Activated naive CD4-positive, alpha-beta T cell treated with anti-CD3 and anti-CD28 coated beads, Interleukin-2, amount 10 ng/mL, durations not matched to agents 7 days and 5 days (primary cell): ENCODE results near the gene OR10G8.
"Not testable (repeated sequence)": the region's sequence is repeated elsewhere in the genome, so short reads cannot be mapped to it uniquely, and the experiment has no call there.

Experiments used
- CTCF ChIA-PET: fragments of 350-600 bp; sonication (Branson Sonifier 250); formaldehyde crosslinking; loops from one replicate; lab custom pipeline; 2021; ENCODE audit warnings: antibody characterized with exemption; lab: Charles Lee
- DNase-seq: peaks from one replicate; pipeline ENCODE4 v3.0.0-alpha.2; 2020
- H3K27ac Mint-ChIP-seq: one replicate; pipeline ENCODE4 v1.8.0; 2021; ENCODE audit warnings: mild to moderate bottlenecking, moderate library complexity, mixed read lengths
- H3K27me3 Mint-ChIP-seq: one replicate; pipeline ENCODE4 v1.8.0; 2021; ENCODE audit warnings: mild to moderate bottlenecking, mixed read lengths
- H3K36me3 Mint-ChIP-seq: one replicate; pipeline ENCODE4 v1.8.0; 2021; ENCODE audit warnings: mixed read lengths
- H3K4me1 Mint-ChIP-seq: one replicate; pipeline ENCODE4 v1.8.0; 2021; ENCODE audit warnings: mixed read lengths
- H3K4me3 Mint-ChIP-seq: one replicate; pipeline ENCODE4 v1.8.0; 2021; ENCODE audit warnings: mild to moderate bottlenecking, moderate library complexity, mixed read lengths
- H3K9me3 Mint-ChIP-seq: one replicate; pipeline ENCODE4 v1.8.0; 2021; ENCODE audit warnings: mixed read lengths

The OR10G8 gene

DNA sequence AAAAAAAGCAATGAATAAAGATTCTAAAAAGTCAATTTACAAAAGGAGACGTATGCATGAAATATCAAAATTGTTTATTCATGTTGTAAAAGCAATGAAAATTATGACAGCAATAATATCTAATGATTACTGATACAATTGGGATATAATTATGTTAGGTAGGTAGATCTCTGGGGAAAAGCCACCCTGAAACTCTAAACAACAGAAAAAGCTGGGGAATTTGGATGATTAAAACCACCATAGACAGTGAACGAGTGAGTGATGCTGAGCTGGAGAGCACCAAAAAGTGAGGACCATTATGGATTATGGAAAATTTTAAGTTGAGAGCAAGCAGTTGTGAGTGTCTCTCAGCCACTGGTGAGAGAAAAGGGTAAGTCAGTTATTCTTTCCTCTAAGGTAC, at the start of gene OR10G8:
Gene OR10G8, plus strand, starts transcription at position 301 of the 400 bp plus-strand sequence. CDS start 2,825 bp downstream, outside the sequence.
- no peaks in the 10 kb centered on the region for H3K36me3 Mint-ChIP-seq
- H3K4me3 Mint-ChIP-seq, result no peak within 1 kb of the TSS
- H3K27me3 Mint-ChIP-seq, result no peaks in the 10 kb centered on the region
- no peak for DNase-seq
- no peaks in the 10 kb centered on the region for H3K9me3 Mint-ChIP-seq
- CTCF ChIA-PET, result no interaction called here
- no peaks in the 10 kb centered on the region for H3K4me1 Mint-ChIP-seq
- H3K27ac Mint-ChIP-seq, result no peak within 1 kb of the TSS

- no peaks in the 10 kb centered on the region for H3K36me3 Mint-ChIP-seq
- no peaks in the 10 kb centered on the region for H3K27me3 Mint-ChIP-seq
- H3K4me1 Mint-ChIP-seq, result no peaks in the 10 kb centered on the region
- CTCF ChIA-PET, result no interaction called here
- DNase-seq, result no peak
- no peak within 1 kb of the TSS for H3K27ac Mint-ChIP-seq
- H3K4me3 Mint-ChIP-seq, result no peak within 1 kb of the TSS
- no peaks in the 10 kb centered on the region for H3K9me3 Mint-ChIP-seq
These were observed 48.8 kb upstream of the OR10G8 start, which contains the start of gene OR10S1 for GRCh38 chr11:123977731-123978347. TSS of gene OR10S1 (minus strand) at chr11:123977781. CDS start at chr11:123977664, 117 bp downstream.

DNA sequence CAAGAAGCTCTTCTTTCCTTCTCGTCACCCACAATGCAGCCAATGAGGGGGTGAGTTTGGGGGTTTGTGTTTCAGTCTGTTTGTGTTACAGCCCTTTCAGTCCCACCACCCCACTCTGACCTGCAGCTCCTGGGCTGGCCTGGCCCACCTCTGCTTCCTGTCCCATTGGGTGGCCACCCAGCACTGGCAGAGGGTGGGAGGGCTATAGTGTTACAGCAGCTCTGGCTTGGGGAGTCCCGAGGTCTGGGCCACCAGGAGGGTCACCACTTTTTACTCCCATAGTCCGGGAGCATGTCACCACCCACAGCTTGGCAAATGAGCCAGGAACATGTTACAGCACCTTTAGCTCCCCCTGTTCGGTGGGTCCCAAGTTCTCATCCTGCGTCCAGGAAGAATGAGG, 47.3 kb upstream of the OR10G8 start:
- Mint-ChIP-seq H3K4me1 (no peaks in the 10 kb centered on the region), H3K36me3 (no peaks in the 10 kb centered on the region), H3K27ac (no peak overlapping the region), H3K27me3 (no peaks in the 10 kb centered on the region), H3K9me3 (no peaks in the 10 kb centered on the region), H3K4me3 (no peak overlapping the region)
- CTCF ChIA-PET, result no interaction called here
- DNase-seq, result no peak

- Mint-ChIP-seq H3K36me3 (no peaks in the 10 kb centered on the region), H3K27ac (no peak within 1 kb of the TSS), H3K4me3 (no peak within 1 kb of the TSS), H3K27me3 (no peaks in the 10 kb centered on the region), H3K4me1 (no peaks in the 10 kb centered on the region), H3K9me3 (no peaks in the 10 kb centered on the region)
- CTCF ChIA-PET, result no interaction called here
- no peak for DNase-seq
These were observed 31.5 kb upstream of the OR10G8 start, which contains the start of gene OR10G6 for GRCh38 chr11:123995119-123995518. TSS of gene OR10G6 (minus strand) at chr11:123995161. CDS start at chr11:123995161, 0 bp downstream.

DNA sequence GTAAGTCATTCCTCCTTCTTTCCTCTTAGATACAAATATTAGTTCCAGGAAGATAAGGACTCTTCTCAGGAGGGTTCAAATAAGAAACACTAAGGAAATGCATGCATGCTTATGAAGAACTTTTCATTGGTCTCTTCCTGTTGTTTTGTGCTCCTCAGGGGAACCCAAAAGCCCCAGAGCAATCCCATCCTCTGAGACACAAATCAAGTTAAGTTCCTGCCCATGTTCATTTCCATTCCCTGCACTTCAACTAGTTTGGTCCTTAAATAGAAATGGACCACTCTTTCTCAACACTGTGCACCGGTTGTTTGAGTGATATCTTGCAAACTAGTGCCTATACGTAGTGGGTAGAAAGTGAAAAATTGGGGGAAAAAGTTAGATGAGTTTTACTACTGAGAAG, 13.9 kb upstream of the OR10G8 start, which contains the start of gene OR10G4:
Gene OR10G4, plus strand, starts transcription at position 301 of the 400 bp plus-strand sequence. CDS start 2,578 bp downstream, outside the sequence.
- H3K27me3 Mint-ChIP-seq, result no peaks in the 10 kb centered on the region

GRCh38 chr11:124015837-124016236, 10.8 kb upstream of the OR10G8 start:
- H3K4me1 Mint-ChIP-seq, H3K27me3 Mint-ChIP-seq, H3K4me3 Mint-ChIP-seq, H3K9me3 Mint-ChIP-seq, DNase-seq, CTCF ChIA-PET, H3K36me3 Mint-ChIP-seq, H3K27ac Mint-ChIP-seq: not testable (repeated sequence)

More for the DNA sequence above, 13.9 kb upstream of the OR10G8 start, which contains the start of gene OR10G4:
- no peak for DNase-seq
- Mint-ChIP-seq H3K36me3 (no peaks in the 10 kb centered on the region), H3K9me3 (no peaks in the 10 kb centered on the region), H3K4me3 (no peak within 1 kb of the TSS), H3K4me1 (no peaks in the 10 kb centered on the region), H3K27ac (no peak within 1 kb of the TSS)
- CTCF ChIA-PET, result no interaction called here

- H3K9me3 Mint-ChIP-seq, result no peaks in the 10 kb centered on the region
- CTCF ChIA-PET, result no interaction called here
- no peak for DNase-seq
- no peak overlapping the region for H3K4me3 Mint-ChIP-seq
- H3K36me3 Mint-ChIP-seq, result no peaks in the 10 kb centered on the region
- no peak overlapping the region for H3K27ac Mint-ChIP-seq
- no peaks in the 10 kb centered on the region for H3K4me1 Mint-ChIP-seq
- no peaks in the 10 kb centered on the region for H3K27me3 Mint-ChIP-seq
These were observed 10.1 kb downstream of the OR10G8 start for GRCh38 chr11:124036666-124037065.

- H3K4me3 Mint-ChIP-seq, result no peak overlapping the region
- CTCF ChIA-PET, result no interaction called here
These were observed 13.0 kb downstream of the OR10G8 start for GRCh38 chr11:124039557-124039956.

GRCh38 chr11:124041254-124041653, 14.7 kb downstream of the OR10G8 start, which contains the start of gene OR10G7:
TSS of gene OR10G7 (minus strand) at chr11:124041325. CDS start at chr11:124039001, 2,324 bp downstream.
- H3K27me3 Mint-ChIP-seq, result no peaks in the 10 kb centered on the region
- H3K4me1 Mint-ChIP-seq, result no peaks in the 10 kb centered on the region
- no peak for DNase-seq
- H3K36me3 Mint-ChIP-seq, result no peaks in the 10 kb centered on the region
- no peaks in the 10 kb centered on the region for H3K9me3 Mint-ChIP-seq
- no peak within 1 kb of the TSS for H3K4me3 Mint-ChIP-seq
- CTCF ChIA-PET, result no interaction called here
- no peak within 1 kb of the TSS for H3K27ac Mint-ChIP-seq

More at GRCh38 chr11:124039557-124039956, 13.0 kb downstream of the OR10G8 start:
- DNase-seq, result no peak
- Mint-ChIP-seq H3K27ac (no peak overlapping the region), H3K36me3 (no peaks in the 10 kb centered on the region), H3K27me3 (no peaks in the 10 kb centered on the region), H3K9me3 (no peaks in the 10 kb centered on the region), H3K4me1 (no peaks in the 10 kb centered on the region)

GRCh38 chr11:124043420-124043819, 16.8 kb downstream of the OR10G8 start:
- H3K4me1 Mint-ChIP-seq, result no peaks in the 10 kb centered on the region
- H3K9me3 Mint-ChIP-seq, result no peaks in the 10 kb centered on the region
- H3K27me3 Mint-ChIP-seq, result no peaks in the 10 kb centered on the region
- H3K4me3 Mint-ChIP-seq, result no peak overlapping the region
- DNase-seq, result no peak
- CTCF ChIA-PET, result no interaction called here
- H3K27ac Mint-ChIP-seq, result no peak overlapping the region
- no peaks in the 10 kb centered on the region for H3K36me3 Mint-ChIP-seq

GRCh38 chr11:124050748-124051147, 24.1 kb downstream of the OR10G8 start:
- Mint-ChIP-seq H3K27me3 (no peaks in the 10 kb centered on the region), H3K4me1 (no peaks in the 10 kb centered on the region), H3K27ac (no peak overlapping the region), H3K36me3 (no peaks in the 10 kb centered on the region), H3K4me3 (no peak overlapping the region), H3K9me3 (no peaks in the 10 kb centered on the region)
- CTCF ChIA-PET, result no interaction called here
- no peak for DNase-seq

DNA sequence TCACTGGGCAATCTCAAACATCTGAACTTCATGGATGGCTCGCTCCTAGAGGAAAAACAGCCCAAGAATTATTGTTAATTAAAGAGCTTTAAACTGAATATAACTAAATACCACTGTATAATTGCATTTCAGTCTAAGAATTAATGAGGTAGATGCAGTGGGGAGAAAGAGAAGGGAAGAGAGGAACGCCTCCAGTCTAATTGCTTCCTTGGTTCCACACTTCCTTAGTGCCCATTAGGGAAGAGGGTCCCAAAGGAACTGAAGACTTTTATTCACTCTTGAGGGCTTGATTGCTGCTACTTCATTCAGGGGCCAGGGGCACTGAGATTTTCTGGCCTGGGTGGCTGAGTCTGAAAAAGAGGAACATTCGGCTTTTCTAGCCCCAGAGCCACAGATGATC, 26.4 kb downstream of the OR10G8 start:
- DNase-seq, result no peak
- no peak overlapping the region for H3K4me3 Mint-ChIP-seq
- no peak overlapping the region for H3K27ac Mint-ChIP-seq
- H3K27me3 Mint-ChIP-seq, result no peaks in the 10 kb centered on the region
- no peaks in the 10 kb centered on the region for H3K4me1 Mint-ChIP-seq
- no peaks in the 10 kb centered on the region for H3K9me3 Mint-ChIP-seq
- no peaks in the 10 kb centered on the region for H3K36me3 Mint-ChIP-seq
- CTCF ChIA-PET, result no interaction called here

- no peak overlapping the region for H3K4me3 Mint-ChIP-seq
- H3K27ac Mint-ChIP-seq, result no peak overlapping the region
- DNase-seq, result no peak
- peaks cover 5% of the 10 kb centered on the region for H3K4me1 Mint-ChIP-seq
- CTCF ChIA-PET, result interaction anchor here (1.2 to 5.2 kb wide), 3 partner anchors 13 to 130 kb away, joined by 4 to 40 read pairs (median 4); no protein-coding TSS in a partner anchor
- no peaks in the 10 kb centered on the region for H3K9me3 Mint-ChIP-seq
- H3K36me3 Mint-ChIP-seq, result no peaks in the 10 kb centered on the region
- H3K27me3 Mint-ChIP-seq, result peaks cover 4% of the 10 kb centered on the region
These were observed 42.1 kb downstream of the OR10G8 start for GRCh38 chr11:124068601-124069110.

DNA sequence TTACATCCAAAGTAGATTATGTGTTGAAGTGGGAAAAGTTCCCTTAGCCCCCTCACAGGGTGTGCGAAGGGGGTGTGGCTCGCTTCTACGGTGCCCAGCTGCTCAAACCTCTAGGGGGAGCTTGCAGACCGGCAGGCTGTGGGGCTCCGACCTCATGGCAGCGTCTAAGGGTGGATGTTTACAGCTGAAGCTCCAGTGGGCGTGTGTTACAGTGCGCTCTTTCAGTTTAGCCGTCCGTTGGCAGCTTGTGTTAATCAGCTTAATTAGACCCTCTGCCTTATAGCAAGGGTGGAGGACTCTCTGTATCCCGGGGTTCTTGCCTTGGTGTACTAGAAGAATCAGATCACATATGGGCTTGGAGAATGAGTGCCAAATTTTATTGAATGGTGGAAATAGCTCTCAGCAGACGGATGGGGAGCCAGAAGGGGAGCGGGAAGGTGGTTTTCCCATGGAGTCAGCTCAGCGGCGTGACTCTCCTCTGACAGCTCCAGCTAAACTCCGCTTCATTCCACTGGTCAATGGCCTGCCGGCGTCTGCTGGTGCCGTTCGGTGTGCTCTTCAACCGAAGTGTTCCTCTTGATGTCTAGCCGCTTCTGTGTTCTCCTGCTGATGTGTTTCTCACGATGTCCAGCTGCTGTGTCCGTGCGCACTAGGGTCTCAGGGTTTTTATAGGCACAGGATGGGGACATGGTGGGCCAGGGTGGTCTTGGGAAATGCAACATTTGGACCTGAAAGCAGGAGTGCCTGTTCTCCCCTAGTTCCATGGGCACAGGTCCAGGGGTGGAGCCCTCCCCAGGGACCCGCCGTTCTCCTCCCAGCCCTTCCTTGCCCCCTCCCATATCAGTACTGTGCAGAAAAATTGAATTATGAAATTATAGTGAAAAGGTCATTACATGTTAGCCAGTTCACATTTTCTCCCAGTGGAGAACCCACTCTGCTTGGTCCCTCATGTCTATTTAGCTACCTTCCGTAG, 43.1 kb downstream of the OR10G8 start:
- peaks cover 9% of the 10 kb centered on the region for H3K27me3 Mint-ChIP-seq
- DNase-seq, result peak; percentile 56
- peaks cover 5% of the 10 kb centered on the region for H3K4me1 Mint-ChIP-seq
- H3K4me3 Mint-ChIP-seq, result no peak overlapping the region
- H3K36me3 Mint-ChIP-seq, result no peaks in the 10 kb centered on the region
- H3K27ac Mint-ChIP-seq, result no peak overlapping the region
- H3K9me3 Mint-ChIP-seq, result no peaks in the 10 kb centered on the region
- CTCF ChIA-PET, result interaction anchor here (0.8 to 5.2 kb wide), 10 partner anchors 9 to 516 kb away, joined by 3 to 40 read pairs (median 4); partner anchors contain the start of gene VWA5A
